HepG2 (cell line): ENCODE results near the gene SDF2. TPM values are rescaled to one million over a fixed set of nuclear protein-coding genes. Genes with fewer than 3 reads are reported as not detected.

ENCODE experiments used
- CREM ChIP-seq, 2 experiments: sonication (generic) in 1 of 2; formaldehyde crosslinking in 1 of 2; IDR thresholded peaks; 2 replicates each; pipeline versions ENCODE4 v1.4.0 to v1.6.1; 2016 to 2020; ENCODE audit warnings: antibody characterized with exemption in 1 of 2, mild to moderate bottlenecking in 1 of 2, missing genetic modification reagents in 1 of 2
- MLX ChIP-seq: IDR thresholded peaks from 2 replicates; pipeline ENCODE4 v1.6.1; 2016
- NFIB ChIP-seq: sonication (generic); formaldehyde crosslinking; IDR thresholded peaks from 2 replicates; pipeline ENCODE4 v1.9.0; 2021; ENCODE audit warnings: missing genetic modification reagents, mild to moderate bottlenecking, borderline replicate concordance
- NR2F6 ChIP-seq, 2 experiments: IDR thresholded peaks; 2 replicates each; pipeline ENCODE4 v1.6.1; 2016; ENCODE audit warnings: antibody characterized with exemption in 1 of 2, mild to moderate bottlenecking in 1 of 2
- SNAI1 ChIP-seq: sonication (generic); formaldehyde crosslinking; IDR thresholded peaks from 2 replicates; pipeline ENCODE4 v1.5.0; 2020; ENCODE audit warnings: mild to moderate bottlenecking, missing genetic modification reagents, borderline replicate concordance
- SNAPC4 ChIP-seq: sonication (generic); formaldehyde crosslinking; IDR thresholded peaks from 2 replicates; pipeline ENCODE4 v1.4.0; 2020; ENCODE audit warnings: mild to moderate bottlenecking, missing genetic modification reagents
- ZNF121 ChIP-seq: sonication (generic); formaldehyde crosslinking; IDR thresholded peaks from 2 replicates; pipeline ENCODE4 v1.5.0; 2020; ENCODE audit warnings: mild to moderate bottlenecking, missing genetic modification reagents
- ZNF441 ChIP-seq: sonication (generic); formaldehyde crosslinking; IDR thresholded peaks from 2 replicates; pipeline ENCODE4 v1.7.0; 2021; ENCODE audit warnings: missing genetic modification reagents, borderline replicate concordance
- polyA plus RNA-seq, 8 experiments: library from polyadenylated mRNA; depleted of rRNA in 3 of 8; stranded (reverse) in 7 of 8; unstranded in 1 of 8; fragments of >200 nt; fragmentation: Illumina TruSeq in 4 of 8; extraction: Trizol in 4 of 8; gene quantifications; 2 replicates each; pipeline versions ENCODE4 v1.2.1 to v1.2.3, GENCODE V29; 2011 to 2016; ENCODE audit warnings: low read depth in 4 of 8, missing spikeins in 1 of 8, mixed read lengths in 1 of 8; ENCODE audit not compliant: insufficient read depth in 1 of 8
- total RNA-seq, 5 experiments: library from RNA; depleted of rRNA; stranded (reverse); fragments of >200 nt; fragmentation: Illumina TruSeq; extraction: Trizol; gene quantifications; 2 replicates each; pipeline ENCODE4 v1.2.3, GENCODE V29; 2016; ENCODE audit warnings: low read depth in 1 of 5
- TF ChIP-seq, protein P1 (sequence below): sonication (generic); formaldehyde crosslinking; IDR thresholded peaks from 2 replicates; pipeline ENCODE4 v1.5.0; 2020; ENCODE audit warnings: missing genetic modification reagents
- TF ChIP-seq, protein P2 (sequence below): sonication (generic); formaldehyde crosslinking; IDR thresholded peaks from 2 replicates; pipeline ENCODE4 v1.4.0; 2020; ENCODE audit warnings: missing genetic modification reagents, mild to moderate bottlenecking, borderline replicate concordance

SDF2 gene
- total and polyA plus RNA-seq, 2 of the 13 experiments (the other 11 are each of a cell fraction or from before 2014, with no cell fraction given) = 58.2 to 58.4 TPM

- TF ChIP-seq SNAPC4 (CRISPR knock-in tag) (peak; percentile 26; the same call in 1 of the 2 replicates), MLX (CRISPR knock-in tag) (peak; percentile 67), SNAI1 (0 out of 2 replicates have a peak, but pooled peaks have one; percentile 49), CREM (IDR thresholded peaks at IDR 0.05) (peak; percentile 58; the same call in 1 of the 2 replicates), CREM (CRISPR knock-in tag; IDR thresholded peaks at IDR 0.05) (no peak), ZNF121 (CRISPR knock-in tag) (peak; percentile 86), ZNF441 (CRISPR knock-in tag) (peak; percentile 72; the same call in 1 of the 2 replicates), NR2F6 (IDR thresholded peaks at IDR 0.05) (peak; percentile 37; the same call in 1 of the 2 replicates), NR2F6 (CRISPR knock-in tag; IDR thresholded peaks at IDR 0.05) (peak; percentile 84; the same call in 1 of the 2 replicates), NFIB (no peak)
- TF ChIP-seq, protein P1, sequence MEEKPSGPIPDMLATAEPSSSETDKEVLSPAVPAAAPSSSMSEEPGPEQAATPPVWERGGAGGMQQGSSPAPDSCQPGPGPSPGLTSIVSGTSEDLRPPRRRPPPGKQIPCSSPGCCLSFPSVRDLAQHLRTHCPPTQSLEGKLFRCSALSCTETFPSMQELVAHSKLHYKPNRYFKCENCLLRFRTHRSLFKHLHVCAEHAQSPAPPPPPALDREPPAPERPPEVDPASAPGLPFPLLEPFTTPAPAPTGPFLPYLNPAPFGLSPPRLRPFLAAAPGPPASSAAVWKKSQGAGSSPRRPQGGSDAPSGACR (CRISPR knock-in tag) = 0 out of 2 replicates have a peak, but pooled peaks have one; percentile 77
- TF ChIP-seq, protein P2, sequence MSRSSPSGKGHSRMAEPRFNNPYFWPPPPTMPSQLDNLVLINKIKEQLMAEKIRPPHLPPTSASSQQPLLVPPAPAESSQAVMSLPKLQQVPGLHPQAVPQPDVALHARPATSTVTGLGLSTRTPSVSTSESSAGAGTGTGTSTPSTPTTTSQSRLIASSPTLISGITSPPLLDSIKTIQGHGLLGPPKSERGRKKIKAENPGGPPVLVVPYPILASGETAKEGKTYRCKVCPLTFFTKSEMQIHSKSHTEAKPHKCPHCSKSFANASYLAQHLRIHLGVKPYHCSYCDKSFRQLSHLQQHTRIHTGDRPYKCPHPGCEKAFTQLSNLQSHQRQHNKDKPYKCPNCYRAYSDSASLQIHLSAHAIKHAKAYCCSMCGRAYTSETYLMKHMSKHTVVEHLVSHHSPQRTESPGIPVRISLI (CRISPR knock-in tag) = peak; percentile 59; the same call in 1 of the 2 replicates
These were observed 36.7 kb upstream of the SDF2 start (continued) for GRCh38 chr17:28698253-28698941.
